VCaP (cell line): ENCODE measurements around the gene PRKCE.

Experiments
- H3K27ac ChIP-seq: fragments of 450-650 bp; 2 replicates; pipeline ENCODE4 v1.5.1; 2017
- TF ChIP-seq, protein P1 (sequence below): fragments of 450-650 bp; conservative IDR thresholded peaks from 2 replicates; pipeline ENCODE4 v1.5.1; 2017; ENCODE audit warnings: mild to moderate bottlenecking, moderate library complexity

PRKCE gene

DNA sequence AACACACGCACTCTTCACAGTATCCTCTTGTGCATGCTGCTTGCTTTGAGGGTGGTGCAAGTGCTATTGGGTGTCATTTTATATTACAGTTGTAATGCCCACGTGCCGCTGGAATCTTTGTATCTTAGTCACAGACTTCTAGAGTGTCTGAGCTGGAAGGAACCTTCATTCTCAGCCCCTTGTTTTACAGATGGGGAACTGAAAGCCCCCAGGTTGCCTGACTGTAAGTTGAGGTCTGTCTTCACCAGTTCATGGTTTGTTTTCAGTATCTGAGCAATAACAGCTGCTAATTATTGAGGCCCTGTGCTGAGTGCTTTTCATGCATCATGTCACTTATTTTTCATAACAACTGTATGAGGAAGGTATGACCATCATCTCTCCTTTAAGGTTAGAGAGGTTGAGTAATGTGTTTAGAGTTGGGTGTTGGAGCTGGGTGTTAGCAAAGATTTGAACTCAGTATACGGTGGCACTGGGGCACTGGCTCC is 77.0 kb downstream of the PRKCE start:
- TF ChIP-seq, protein P1, sequence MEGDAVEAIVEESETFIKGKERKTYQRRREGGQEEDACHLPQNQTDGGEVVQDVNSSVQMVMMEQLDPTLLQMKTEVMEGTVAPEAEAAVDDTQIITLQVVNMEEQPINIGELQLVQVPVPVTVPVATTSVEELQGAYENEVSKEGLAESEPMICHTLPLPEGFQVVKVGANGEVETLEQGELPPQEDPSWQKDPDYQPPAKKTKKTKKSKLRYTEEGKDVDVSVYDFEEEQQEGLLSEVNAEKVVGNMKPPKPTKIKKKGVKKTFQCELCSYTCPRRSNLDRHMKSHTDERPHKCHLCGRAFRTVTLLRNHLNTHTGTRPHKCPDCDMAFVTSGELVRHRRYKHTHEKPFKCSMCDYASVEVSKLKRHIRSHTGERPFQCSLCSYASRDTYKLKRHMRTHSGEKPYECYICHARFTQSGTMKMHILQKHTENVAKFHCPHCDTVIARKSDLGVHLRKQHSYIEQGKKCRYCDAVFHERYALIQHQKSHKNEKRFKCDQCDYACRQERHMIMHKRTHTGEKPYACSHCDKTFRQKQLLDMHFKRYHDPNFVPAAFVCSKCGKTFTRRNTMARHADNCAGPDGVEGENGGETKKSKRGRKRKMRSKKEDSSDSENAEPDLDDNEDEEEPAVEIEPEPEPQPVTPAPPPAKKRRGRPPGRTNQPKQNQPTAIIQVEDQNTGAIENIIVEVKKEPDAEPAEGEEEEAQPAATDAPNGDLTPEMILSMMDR, result no peak
- no peak overlapping the region for H3K27ac ChIP-seq

DNA sequence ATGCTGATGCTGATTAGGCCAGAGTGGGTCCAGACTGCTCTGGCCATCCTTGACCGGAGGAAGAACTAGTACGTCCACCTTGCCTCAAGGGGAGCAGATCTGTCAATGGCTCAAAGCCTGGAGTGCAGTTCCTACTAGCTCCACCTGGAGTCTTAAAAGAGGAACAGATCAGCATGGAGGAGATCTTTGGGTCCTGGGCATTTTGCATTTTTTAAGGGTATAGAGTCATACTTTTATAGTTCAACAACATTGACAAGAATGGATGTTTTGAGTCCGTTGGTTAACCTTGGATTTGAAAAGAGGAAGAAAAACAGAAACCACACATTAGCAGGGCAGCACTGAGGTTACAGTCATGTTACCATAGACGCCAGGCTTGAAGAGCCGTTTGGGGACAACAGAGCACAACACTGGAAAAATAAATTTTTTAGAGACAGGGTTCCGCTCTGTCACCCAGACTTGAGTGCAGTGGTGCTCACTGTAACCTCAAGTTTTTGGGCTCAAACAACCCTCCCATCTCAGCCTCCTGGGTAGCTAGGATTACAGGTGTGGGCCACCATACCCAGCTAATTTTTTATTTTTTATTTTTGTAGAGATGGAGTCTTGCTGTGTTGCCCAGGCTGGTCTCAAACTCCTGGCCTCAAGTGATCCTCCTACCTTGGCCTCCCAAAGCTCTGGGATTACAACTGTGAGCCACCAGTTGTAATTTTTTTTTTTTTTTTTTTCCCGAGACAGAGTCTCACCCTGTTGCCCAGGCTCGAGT is 78.5 kb downstream of the PRKCE start:
- TF ChIP-seq, protein P1, result peak; percentile 32; the same call in 1 of the 2 replicates
- no peak overlapping the region for H3K27ac ChIP-seq

DNA sequence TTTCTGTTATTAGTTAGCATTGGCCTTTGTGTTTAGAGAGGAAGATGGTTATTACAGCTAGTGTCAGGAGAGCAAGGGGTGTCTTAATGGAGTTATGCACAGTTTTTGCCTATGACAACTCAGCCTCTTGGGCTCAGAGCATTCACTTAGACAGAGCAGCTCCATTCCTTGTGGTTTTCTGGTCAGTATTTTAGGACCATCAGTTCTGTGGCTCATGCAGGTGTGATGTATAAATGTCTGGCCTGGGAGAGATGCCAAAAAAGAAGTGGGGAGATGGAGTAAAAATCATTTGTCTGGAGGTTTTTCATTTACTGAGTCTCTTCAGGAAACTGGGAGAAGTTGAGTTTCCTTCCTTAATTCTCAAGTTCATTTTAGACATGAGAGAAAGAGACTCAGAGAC is 79.7 kb downstream of the PRKCE start:
- no peak overlapping the region for H3K27ac ChIP-seq
- TF ChIP-seq, protein P1, result no peak

DNA sequence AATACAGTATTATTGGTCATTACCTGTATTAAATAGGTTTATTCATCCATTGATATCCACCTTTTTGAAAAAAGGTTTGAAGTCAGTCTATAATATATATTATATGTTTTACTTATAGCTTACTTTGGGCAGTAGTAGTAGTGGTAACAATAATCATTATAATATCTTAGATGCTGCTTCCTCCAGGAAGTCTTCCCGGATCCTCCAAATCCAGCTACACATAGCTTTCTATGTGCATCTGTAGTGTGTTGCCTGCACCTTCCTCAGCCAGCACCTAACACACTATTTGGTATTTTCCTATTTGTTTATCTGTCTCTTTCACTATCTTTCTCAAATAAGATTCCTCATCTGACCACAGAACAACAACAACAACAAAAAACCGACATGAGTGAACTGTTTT is 81.0 kb downstream of the PRKCE start:
- no peak overlapping the region for H3K27ac ChIP-seq
- TF ChIP-seq, protein P1, result no peak

DNA sequence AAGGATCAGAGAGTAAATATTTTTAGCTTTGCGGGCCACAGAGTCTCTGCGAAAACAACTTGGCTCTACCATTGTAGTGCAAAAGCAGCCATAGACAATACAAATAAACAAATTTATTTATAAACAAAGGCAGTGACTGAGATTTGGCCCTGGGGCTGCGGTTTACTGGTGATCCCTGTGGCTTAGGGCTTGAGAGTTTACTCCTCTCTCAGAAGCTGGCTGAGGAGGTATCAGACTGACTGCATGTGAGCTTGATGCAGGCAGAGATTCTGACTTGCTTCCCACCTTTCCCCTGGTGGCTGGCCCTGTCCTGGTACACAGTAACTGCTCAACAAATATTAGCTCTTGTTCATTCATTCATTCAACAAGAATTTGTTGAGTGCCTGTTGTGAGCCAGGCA is 81.5 kb downstream of the PRKCE start:
- TF ChIP-seq, protein P1, result no peak
- no peak overlapping the region for H3K27ac ChIP-seq

DNA sequence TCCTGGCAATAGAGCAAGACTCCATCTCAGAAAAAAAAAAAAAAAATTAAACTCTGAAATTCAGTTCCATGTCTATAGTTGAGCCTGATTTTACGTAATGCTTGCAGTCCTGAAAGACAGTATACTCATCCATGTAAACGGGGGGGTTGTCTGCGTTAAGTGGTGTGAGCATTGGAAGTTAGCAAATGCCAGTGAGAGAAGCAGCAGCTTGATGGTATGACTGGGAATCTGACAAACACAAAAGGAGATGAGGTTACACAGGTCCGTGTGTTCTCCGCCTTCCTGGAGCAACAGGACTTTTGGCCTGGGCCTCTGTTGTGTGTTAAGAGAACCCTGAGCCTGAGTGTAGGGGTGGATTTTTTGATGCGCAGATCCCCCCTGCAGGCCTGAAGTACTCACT is 82.9 kb downstream of the PRKCE start:
- TF ChIP-seq, protein P1, result no peak
- H3K27ac ChIP-seq, result no peak overlapping the region

DNA sequence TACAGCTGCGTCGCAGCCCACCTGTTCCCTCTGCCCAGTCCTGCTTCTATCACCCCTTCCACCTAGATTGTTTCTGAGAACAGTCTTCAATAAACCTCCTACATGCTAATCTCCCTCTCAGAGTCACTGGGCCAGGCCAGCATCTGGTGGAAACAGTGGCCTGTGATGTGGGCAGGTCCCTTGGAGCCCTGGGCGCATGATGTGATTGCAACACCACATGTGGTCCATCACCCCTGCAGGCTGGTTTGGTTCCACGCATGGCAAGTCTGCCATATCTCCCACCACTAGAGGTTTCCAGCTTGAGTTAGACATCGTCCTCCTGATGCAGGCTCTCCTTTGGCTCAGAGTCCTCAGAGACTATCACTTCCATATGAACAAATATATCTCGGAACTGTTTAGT is 83.5 kb downstream of the PRKCE start:
- TF ChIP-seq, protein P1, result no peak
- no peak overlapping the region for H3K27ac ChIP-seq
